ENCODE measurements around the gene C1R.

Gene C1R

GRCh38 chr12:7092229-7092985, at the start of gene C1R:
Gene C1R, minus strand, starts transcription at chr12:7092445. Its CDS starts 57 bp downstream, at chr12:7092388.
- DNase-seq: peak; percentile 87

GRCh38 chr12:7141351-7142005, 49.2 kb upstream of the C1R start:
- DNase-seq: no peak

- DNase-seq: no peak
Observed at GRCh38 chr12:7139200-7139599, 47.0 kb upstream of the C1R start.

GRCh38 chr12:7137908-7138307, 45.7 kb upstream of the C1R start:
- no peak for DNase-seq

GRCh38 chr12:7136676-7137075, 44.4 kb upstream of the C1R start:
- no peak for DNase-seq

DNA sequence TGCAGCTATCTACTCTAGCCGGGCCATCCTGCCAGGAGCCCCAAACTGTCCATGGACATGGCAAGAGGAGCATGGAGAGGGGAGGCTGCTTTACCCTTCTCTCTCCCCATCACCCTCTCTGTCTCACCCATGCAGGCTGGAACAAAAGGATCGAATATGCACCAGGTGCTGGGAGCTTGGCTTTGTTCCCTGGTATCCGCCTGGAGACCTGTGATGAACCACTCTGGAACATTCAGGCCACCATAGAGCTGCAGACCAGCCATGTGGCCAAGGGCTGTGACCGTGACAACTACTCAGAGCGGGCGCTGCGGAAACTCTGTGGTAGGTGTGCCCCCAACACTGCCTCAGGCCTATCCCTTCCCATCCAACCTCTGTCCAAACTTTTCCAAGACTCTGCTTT, 43.8 kb upstream of the C1R start:
- no peak for DNase-seq

DNA sequence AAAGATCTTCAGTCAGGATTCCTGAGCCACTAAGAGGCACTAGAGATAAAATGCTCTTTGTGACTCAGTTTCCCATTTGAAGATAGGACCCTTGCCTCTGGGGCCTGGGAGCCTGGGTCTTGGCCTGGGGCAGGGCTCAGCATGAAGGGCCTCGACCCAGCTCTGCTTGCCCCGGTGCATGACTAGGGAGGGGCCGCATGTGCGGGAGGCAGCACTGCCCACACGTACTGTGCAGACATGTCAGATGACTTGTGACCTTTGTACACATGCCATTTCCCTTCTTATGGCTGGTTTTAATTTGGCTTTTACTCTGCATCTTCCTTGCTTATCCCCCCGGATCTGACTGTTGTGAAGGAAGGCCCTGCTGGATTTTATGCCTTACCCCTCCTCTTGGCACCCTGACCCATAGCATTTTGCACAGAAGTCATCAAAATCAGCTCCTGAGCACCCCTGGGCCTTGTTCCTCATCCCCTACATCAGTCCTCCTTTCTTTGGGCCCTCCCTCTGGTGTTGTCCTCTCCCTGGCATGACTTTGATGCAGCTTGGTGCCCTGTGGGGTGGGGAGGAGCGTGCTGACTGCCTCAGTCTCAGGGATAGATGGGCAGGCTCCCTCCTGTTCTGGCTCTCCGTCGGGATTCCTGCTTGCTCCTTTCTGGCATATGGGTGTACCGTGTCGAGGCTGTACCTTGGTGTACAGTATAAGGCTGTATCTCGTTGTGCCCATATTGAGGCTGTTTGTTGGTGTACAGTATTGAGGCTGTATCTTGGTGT, 42.3 kb upstream of the C1R start:
- no peak for DNase-seq

DNA sequence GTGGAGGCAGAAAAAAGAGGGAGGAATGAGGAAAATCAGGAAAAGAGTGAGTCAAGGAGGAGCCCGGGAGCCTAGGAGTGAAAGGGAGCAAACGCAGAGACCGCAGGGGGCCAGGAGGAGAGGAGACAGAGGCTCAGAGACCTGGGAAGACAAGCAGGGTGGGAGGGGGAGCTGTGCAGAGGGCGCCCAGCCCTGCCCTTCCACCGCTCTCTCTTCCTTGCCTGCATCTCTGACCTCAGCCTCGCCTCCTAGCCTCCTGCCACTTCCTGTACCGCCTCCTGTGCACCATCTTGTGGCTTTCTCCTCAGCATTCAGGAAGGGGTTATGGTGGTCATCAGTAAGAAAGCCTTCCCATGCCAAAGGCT, 39.2 kb upstream of the C1R start:
- DNase-seq: peak; percentile 61

DNA sequence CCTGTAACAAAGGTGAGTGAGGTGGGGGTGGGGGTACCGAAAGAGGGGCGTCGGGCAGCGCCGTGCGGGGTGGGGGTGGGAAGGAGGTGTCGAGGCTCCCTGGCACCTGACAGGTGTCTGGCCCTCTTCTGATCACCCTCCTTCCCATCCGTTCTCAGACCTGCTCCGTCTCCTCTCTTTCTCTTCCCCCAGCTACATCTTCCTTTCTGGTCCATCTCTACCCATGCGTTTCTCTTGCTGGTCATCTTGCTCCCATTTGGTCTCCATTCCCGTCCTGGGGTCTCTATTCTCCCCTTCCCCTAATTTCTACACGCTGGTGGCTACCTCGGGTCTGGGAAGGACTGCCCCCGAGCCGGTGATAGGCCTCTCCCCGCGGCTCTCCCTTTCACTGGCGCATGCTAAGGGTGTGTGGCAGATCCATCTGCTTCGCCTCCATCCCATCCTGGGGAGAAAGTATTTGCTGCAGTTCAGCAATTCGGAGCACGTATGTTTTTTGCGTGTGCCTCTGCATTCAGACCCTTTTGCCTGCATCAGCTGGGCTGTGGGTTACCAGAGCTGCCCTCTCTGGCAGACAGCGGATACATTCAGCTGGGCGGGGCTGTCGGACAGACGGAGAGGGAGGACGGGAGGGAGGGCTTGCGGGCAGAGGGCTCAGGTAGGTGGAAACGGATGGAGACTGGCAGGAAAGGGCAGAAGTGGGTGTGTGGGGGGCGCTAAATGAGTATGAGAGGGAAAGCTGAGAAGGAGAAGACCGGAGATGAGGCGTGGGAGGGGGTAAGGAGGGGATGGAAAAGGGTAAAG, 38.7 kb upstream of the C1R start:
- DNase-seq: peak; percentile 78

DNA sequence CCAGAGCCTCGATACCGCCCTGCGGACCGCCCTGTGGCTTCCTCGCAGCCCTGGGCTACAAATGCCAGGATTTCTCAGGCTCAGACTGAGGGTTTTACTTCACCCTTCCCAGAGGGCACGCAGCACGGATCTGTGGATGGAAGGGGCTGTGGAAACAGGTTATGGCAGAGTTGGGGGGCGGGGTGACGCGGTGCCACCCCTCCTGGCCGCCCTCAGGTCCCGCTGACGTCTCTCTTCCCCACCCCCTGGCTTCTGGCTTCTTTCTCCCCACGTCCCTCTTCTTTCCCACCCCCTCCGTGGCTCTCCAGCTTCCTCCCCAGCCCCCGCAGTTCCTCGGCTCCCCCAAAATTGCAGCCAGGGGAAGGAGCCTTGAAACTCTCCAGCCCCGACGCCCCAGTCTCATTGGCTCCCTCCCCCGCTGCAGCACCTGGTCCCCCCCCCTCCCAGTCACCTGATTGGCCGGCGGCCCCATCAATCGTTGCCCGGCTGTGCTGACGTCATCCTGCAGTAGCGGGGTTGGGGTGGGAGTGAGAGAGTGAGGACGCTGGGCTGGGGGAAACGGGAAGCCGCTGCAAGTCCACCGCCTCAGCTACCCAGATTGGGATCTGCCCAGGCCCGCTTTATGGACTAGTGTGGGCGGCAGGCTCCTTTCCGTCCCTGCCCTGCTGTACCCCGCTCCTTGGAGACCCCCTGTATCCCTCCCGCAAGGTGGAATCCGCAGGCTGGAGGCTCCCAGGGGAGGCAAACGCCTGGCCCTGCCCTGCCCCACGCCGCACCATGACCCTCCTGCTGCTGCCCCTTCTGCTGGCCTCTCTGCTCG, 37.8 kb upstream of the C1R start, which contains the start of gene CLSTN3:
Gene CLSTN3 (plus strand): TSS at position 500 of the 820 bp plus-strand sequence. CDS start 278 bp downstream, at position 778.
- DNase-seq: peak; percentile 92

GRCh38 chr12:7129287-7129871, 37.1 kb upstream of the C1R start:
- DNase-seq: no peak

DNA sequence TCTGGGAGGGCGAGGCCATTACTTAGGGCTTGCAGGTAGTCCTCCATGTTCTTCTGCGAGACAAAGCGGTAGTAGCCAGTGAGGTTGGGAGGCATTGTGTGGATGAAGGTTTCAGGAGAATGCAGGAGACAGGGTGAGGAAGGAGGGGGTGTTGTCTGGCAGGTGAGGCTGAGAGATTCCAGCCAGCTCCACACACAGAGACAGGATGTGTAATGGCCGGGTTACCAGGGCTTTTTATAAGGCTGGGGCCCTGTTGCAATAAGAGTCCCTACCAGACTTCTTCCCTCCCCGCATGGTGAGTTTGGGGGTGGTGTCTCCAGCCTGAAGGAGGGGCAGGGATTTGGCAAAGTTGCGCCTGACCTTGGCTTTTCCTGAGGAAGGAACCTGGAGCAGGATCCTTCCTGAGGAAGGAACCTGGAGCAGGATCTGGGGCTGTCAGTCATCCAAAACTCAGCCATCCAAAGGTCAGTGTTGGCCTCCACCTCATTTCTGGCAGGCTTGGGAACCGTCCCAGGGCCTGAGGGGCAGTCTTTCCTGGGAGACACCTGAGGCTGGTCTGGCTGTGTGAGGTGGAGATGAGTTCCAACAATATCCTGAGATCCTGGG, 36.5 kb upstream of the C1R start, which contains the start of gene RBP5:
Gene RBP5 (minus strand): TSS at position 209 of the 606 bp plus-strand sequence. CDS start 114 bp downstream, at position 95.
- no peak for DNase-seq

DNA sequence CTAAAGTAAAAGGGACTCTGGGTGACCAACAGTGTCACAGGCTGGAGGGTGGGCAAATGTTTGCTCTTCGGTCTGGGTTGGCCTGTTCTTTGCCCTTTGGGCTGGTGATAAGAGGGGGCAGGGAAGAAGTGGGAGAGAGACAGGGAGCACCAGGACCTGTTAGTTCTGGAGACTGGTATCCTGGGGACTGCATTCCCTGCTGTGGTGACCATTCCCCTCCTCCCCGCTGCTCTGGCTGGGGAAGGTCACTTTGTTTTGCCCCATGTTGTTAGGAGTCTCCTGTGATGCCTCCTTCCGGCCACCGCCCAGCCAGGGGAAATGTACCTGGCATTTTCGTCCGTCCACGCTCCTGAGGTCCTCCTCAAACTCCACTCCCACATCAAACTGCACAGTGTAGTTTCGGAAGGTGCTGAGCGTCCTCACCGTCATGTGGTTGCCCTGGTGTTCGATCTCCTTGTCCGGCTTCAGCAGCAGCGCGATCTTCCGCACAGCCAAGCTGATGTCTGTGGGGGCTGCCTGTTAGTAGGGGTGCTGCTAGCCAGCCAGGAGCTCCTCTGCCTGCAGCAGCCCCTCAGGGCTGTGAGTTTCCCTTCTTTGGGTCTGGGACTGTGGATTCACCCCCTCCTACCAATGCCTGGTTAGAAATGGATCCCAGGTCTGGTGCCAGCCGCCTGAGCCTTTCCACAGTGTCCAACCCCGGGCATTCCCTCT, 35.8 kb upstream of the C1R start:
- no peak for DNase-seq

- DNase-seq: no peak
Observed at GRCh38 chr12:7125632-7126227, 33.5 kb upstream of the C1R start.

- no peak for DNase-seq
Observed at GRCh38 chr12:7123806-7124522, 31.7 kb upstream of the C1R start.

DNA sequence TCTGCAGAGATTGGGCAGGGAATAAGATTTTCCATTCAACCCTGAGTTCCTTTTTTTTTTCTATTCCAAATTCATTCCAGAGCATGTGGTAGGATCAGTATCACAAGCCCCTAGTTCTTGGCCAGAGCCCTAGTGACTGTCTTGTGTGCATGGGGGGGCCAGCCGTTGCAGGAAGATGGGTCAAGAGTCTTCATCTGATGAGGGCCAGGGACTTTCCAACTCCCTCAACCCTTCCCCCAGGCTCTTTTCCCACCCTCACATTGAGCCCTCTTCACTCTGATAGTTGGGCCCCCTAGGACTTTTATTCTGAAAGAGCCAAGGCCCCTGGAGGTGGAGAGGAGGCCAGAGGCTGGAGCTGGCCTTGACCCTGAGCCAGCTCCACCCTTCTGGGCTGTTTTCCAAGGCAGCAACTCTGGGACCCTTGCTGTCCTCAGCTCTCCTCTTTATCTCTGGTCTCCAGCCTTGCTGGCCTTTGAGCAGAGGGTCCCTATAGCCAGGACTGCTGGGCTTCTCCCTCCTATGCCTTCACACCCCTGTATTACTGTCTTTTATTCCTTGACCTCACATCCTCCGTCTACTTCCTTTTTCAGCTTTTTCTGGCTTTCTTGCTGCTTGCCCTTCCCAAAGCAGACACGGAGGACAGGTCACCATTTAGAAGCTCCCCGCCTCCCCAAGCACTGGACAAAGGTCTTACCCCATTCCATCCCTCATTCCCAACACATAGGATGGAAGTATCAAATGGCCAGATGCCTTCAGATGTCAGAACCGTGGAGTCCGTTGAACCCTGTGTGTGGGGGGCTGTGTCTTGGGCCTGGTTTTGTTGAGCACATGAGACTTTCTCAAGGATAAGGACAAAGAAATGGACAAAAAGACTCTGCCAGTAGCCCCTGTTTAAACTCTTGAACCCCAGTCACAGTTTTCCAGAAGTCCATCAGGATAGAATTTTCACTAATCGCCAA, 30.8 kb upstream of the C1R start:
- DNase-seq: no peak

DNA sequence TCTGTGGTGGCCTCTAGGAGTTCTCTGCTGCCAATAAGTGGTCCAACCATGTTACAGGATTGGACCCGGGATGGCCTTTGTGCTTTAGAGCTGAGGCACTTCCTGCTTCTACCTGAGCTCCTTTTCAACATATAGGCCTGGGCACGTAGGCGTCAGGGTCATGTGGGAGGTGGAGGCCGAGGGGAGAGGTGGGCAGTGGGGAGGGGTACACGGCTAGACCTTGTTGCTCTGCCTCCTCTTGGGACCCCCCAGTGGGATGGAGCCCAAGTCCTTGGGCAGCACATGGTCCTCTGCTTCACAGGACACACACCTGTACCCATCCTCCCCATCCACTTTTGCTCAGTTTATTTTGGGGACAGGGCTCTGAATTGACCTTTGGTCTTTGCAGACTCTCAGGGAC, 29.1 kb upstream of the C1R start:
- no peak for DNase-seq

- DNase-seq: no peak
Observed at GRCh38 chr12:7120166-7120565, 27.9 kb upstream of the C1R start.

Measured in activated CD8-positive, alpha-beta memory T cell treated with anti-CD3 and anti-CD28 coated beads for 24 hours (primary cell).